ENCODE measurements around the gene TCOF1. TPM values are rescaled to one million over a fixed set of nuclear protein-coding genes. Genes with fewer than 3 reads are reported as not detected.

Gene TCOF1
- total RNA-seq, 1 donor from 2014 or later = 19.3 TPM

DNA sequence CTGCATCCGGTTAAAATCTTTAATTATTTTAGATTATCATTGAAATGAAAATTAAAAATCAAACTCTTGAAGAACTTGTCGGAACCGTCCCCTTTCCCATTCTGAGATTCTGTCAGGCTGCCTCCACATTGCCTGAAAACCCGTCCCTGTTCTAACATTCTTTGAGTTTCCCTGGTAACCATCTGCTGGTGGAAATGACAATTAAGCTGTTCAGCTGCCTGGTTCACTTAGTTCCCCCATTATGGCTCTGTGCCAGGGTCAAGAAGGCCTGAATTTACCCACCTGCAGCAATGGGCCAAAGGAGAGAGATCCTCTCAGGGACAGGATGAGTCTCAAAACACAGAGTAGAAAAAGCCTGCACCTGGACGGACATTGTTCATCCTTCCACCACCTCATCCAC is 11.8 kb upstream of the TCOF1 start:
- intact Hi-C loops (cut with micrococcal nuclease) = no loop called here

DNA sequence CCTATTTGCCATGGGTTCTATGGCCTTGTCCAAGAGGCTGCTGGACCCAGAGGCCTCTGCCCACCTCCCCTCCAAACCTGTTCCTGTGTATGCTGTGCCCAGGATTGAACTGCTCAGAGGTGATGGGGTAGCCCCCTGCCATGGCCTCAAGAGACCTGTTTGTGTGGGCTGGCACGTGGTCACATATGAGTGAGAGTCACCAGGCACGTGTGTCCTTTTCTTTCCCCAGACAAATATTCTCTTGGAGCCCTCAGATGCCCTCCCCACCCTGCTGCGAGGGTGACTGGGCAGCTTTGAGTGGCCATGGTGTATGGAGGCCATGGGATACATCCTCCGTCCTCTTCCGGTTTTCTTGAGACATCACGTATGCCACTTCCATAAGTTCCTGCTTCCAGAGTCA is 10.9 kb upstream of the TCOF1 start:
- no peaks in the 10 kb centered on the region for H3K36me3 ChIP-seq
- H3K9me3 ChIP-seq (replicated peaks) = no peaks in the 10 kb centered on the region
- no peak overlapping the region for H3K27ac ChIP-seq (replicated peaks)
- no peaks in the 10 kb centered on the region for H3K27me3 ChIP-seq (ENCODE audit: low read depth)
- TF ChIP-seq CTCF (IDR thresholded peaks at IDR 0.05; ENCODE audit: borderline replicate concordance) = no peak
- intact Hi-C loops (cut with micrococcal nuclease) = no loop called here
- peaks cover 7% of the 10 kb centered on the region for H3K4me1 ChIP-seq
- H3K4me3 ChIP-seq = no peak overlapping the region
- no peak for DNase-seq

More for the DNA sequence above, 11.8 kb upstream of the TCOF1 start:
- H3K9me3 ChIP-seq (replicated peaks) = no peaks in the 10 kb centered on the region
- DNase-seq = no peak
- H3K36me3 ChIP-seq = no peaks in the 10 kb centered on the region
- no peak overlapping the region for H3K27ac ChIP-seq (replicated peaks)
- peaks cover 5% of the 10 kb centered on the region for H3K4me1 ChIP-seq
- no peak for TF ChIP-seq CTCF (IDR thresholded peaks at IDR 0.05; ENCODE audit: borderline replicate concordance)
- H3K27me3 ChIP-seq (ENCODE audit: low read depth) = no peaks in the 10 kb centered on the region
- no peak overlapping the region for H3K4me3 ChIP-seq

DNA sequence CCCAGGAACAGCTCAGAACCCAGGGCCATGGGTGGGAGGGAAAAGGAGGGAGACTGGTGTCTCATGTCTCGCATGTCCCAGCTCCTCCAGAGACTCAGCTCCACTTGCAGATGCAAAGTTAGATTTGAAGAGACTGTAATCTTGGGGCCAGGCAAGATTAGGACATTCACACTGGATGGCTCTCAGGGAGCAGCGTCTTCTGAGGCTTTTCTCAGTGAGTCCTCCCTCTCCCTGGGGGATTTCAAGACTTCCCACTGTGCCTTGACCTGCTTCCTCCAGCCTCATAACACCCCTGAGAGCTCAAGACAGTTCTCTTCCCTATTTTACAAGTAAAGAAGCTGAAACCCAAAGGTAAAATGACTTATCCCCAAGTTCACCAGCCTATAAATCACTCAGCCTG is 10.5 kb upstream of the TCOF1 start:
- intact Hi-C loops (cut with micrococcal nuclease) = no loop called here
- Histone ChIP-seq H3K27ac (replicated peaks) (no peak overlapping the region), H3K9me3 (replicated peaks) (no peaks in the 10 kb centered on the region), H3K36me3 (no peaks in the 10 kb centered on the region), H3K4me1 (peaks cover 7% of the 10 kb centered on the region), H3K4me3 (no peak overlapping the region), H3K27me3 (ENCODE audit: low read depth) (no peaks in the 10 kb centered on the region)
- no peak for DNase-seq
- TF ChIP-seq CTCF (IDR thresholded peaks at IDR 0.05; ENCODE audit: borderline replicate concordance) = no peak

- TF ChIP-seq CTCF (IDR thresholded peaks at IDR 0.05; ENCODE audit: borderline replicate concordance) = no peak
- intact Hi-C loops (cut with micrococcal nuclease) = no loop called here
Observed at GRCh38 chr5:150347451-150347850, 10.0 kb upstream of the TCOF1 start.

GRCh38 chr5:150349681-150350275 is 7.7 kb upstream of the TCOF1 start:
- H3K4me3 ChIP-seq = no peak overlapping the region
- no peaks in the 10 kb centered on the region for H3K27me3 ChIP-seq (ENCODE audit: low read depth)
- no peaks in the 10 kb centered on the region for H3K36me3 ChIP-seq
- intact Hi-C loops (cut with micrococcal nuclease) = loop anchor here (10.0 kb wide), 1 partner anchor 195 kb away; the partner anchor contains the start of gene PDGFRB
- no peak for TF ChIP-seq CTCF (IDR thresholded peaks at IDR 0.05; ENCODE audit: borderline replicate concordance)
- H3K9me3 ChIP-seq (replicated peaks) = no peaks in the 10 kb centered on the region
- DNase-seq = no peak
- H3K4me1 ChIP-seq = peaks cover 7% of the 10 kb centered on the region
- H3K27ac ChIP-seq (replicated peaks) = no peak overlapping the region

More at GRCh38 chr5:150347451-150347850, 10.0 kb upstream of the TCOF1 start:
- Histone ChIP-seq H3K4me3 (no peak overlapping the region), H3K4me1 (peaks cover 7% of the 10 kb centered on the region), H3K27me3 (ENCODE audit: low read depth) (no peaks in the 10 kb centered on the region), H3K9me3 (replicated peaks) (no peaks in the 10 kb centered on the region), H3K36me3 (no peaks in the 10 kb centered on the region), H3K27ac (replicated peaks) (no peak overlapping the region)
- no peak for DNase-seq

All from left ventricle myocardium inferior (tissue), 1 donor.